Astrocyte of the cerebellum (primary cell): ENCODE results near the gene PMEPA1.

Source experiments
- DNase-seq: peaks from one replicate; pipeline ENCODE4 v3.0.0-alpha.2; 2011; ENCODE audit warnings: low read depth
- H3K4me3 ChIP-seq: 2 replicates; pipeline ENCODE4 v1.5.1; 2011; ENCODE audit warnings: mild to moderate bottlenecking, low read depth, low read length, moderate library complexity
- CTCF ChIP-seq: IDR thresholded peaks from 2 replicates; pipeline ENCODE4 v1.5.1; 2012; ENCODE audit warnings: low read length, low read depth, moderate library complexity, mild to moderate bottlenecking; ENCODE audit errors: missing control alignments
- in situ Hi-C: cut with HindIII; loops from 2 replicates; pipeline ENCODE4 v1.10.0; 2017; ENCODE audit warnings: low sequenced_read_pairs

The PMEPA1 gene

GRCh38 chr20:57612916-57613315, 96.9 kb downstream of the PMEPA1 start:
- in situ Hi-C loops, result no loop called here
- H3K4me3 ChIP-seq, result no peak overlapping the region
- no peak for DNase-seq
- no peak for TF ChIP-seq CTCF

GRCh38 chr20:57612436-57612835, 97.4 kb downstream of the PMEPA1 start:
- in situ Hi-C loops, result no loop called here
- H3K4me3 ChIP-seq, result no peak overlapping the region
- no peak for DNase-seq
- TF ChIP-seq CTCF, result no peak

- no peak for DNase-seq
- in situ Hi-C loops, result no loop called here
- TF ChIP-seq CTCF, result no peak
These were observed 98.1 kb downstream of the PMEPA1 start for GRCh38 chr20:57611586-57612311.

GRCh38 chr20:57610261-57610952, 99.4 kb downstream of the PMEPA1 start:
- TF ChIP-seq CTCF, result no peak
- in situ Hi-C loops, result no loop called here
- DNase-seq, result no peak
- H3K4me3 ChIP-seq, result no peak overlapping the region

More at GRCh38 chr20:57611586-57612311, 98.1 kb downstream of the PMEPA1 start:
- H3K4me3 ChIP-seq, result no peak overlapping the region

- DNase-seq, result no peak
- no peak overlapping the region for H3K4me3 ChIP-seq
- in situ Hi-C loops, result loop anchor here (5.0 kb wide), 1 partner anchor 93 kb away; no protein-coding TSS in a partner anchor
- TF ChIP-seq CTCF, result no peak
These were observed 100.0 kb downstream of the PMEPA1 start for GRCh38 chr20:57609842-57610167.

- H3K4me3 ChIP-seq, result no peak overlapping the region
- in situ Hi-C loops, result loop anchor here (5.0 kb wide), 1 partner anchor 92 kb away; no protein-coding TSS in a partner anchor
- DNase-seq, result no peak
- TF ChIP-seq CTCF, result no peak
These were observed 100.6 kb downstream of the PMEPA1 start for GRCh38 chr20:57609086-57609841.
